HG02798 (cell line): Measurements from ENCODE around the gene IL36B.

ENCODE experiments used
- ATAC-seq: cut with Tn5 transposase; IDR thresholded peaks from one replicate; pipeline ENCODE4 v1.9.1; 2021; ENCODE audit warnings: mild to moderate bottlenecking; ENCODE audit not compliant: unreplicated experiment, poor library complexity

Gene IL36B

GRCh38 chr2:113012436-113013335, 40.0 kb downstream of the IL36B start:
- no peak for ATAC-seq

GRCh38 chr2:113011108-113011507, 41.6 kb downstream of the IL36B start:
- ATAC-seq: no peak

- ATAC-seq: no peak
These were observed 42.6 kb downstream of the IL36B start for GRCh38 chr2:113010088-113010487.

GRCh38 chr2:113009622-113010021, 43.0 kb downstream of the IL36B start:
- no peak for ATAC-seq

GRCh38 chr2:113007250-113007649, 45.4 kb downstream of the IL36B start:
- ATAC-seq: no peak

GRCh38 chr2:113005030-113005509, 47.6 kb downstream of the IL36B start, which contains the start of gene IL36A:
Gene IL36A (plus strand): TSS chr2:113005459. CDS start chr2:113005872, 413 bp downstream.
- ATAC-seq: no peak

- ATAC-seq: no peak
These were observed 50.0 kb downstream of the IL36B start for GRCh38 chr2:113002677-113003076.

- ATAC-seq: no peak
These were observed 52.2 kb downstream of the IL36B start for GRCh38 chr2:113000436-113000835.

GRCh38 chr2:112997151-112997550, 55.5 kb downstream of the IL36B start:
- no peak for ATAC-seq

GRCh38 chr2:112996635-112997034, 56.0 kb downstream of the IL36B start:
- ATAC-seq: no peak

- no peak for ATAC-seq
These were observed 57.2 kb downstream of the IL36B start for GRCh38 chr2:112995346-112995920.

GRCh38 chr2:112994648-112995047, 58.0 kb downstream of the IL36B start:
- no peak for ATAC-seq

GRCh38 chr2:112993831-112994230, 58.8 kb downstream of the IL36B start:
- ATAC-seq: no peak

- no peak for ATAC-seq
These were observed 63.1 kb downstream of the IL36B start for GRCh38 chr2:112989611-112990010.

- no peak for ATAC-seq
These were observed 67.6 kb downstream of the IL36B start for GRCh38 chr2:112985090-112985489.

- no peak for ATAC-seq
These were observed 72.1 kb downstream of the IL36B start for GRCh38 chr2:112980537-112980936.

GRCh38 chr2:112979731-112980130, 72.9 kb downstream of the IL36B start:
- no peak for ATAC-seq

- ATAC-seq: no peak
These were observed 75.1 kb downstream of the IL36B start, which contains the start of gene IL36G for GRCh38 chr2:112977559-112978056. Gene IL36G (plus strand): TSS chr2:112978006. CDS start chr2:112978639, 633 bp downstream.
